OCI-M1 (cell line): Measurements from ENCODE around the gene MB.

Experiments used
- DNase-seq: peaks from one replicate; lab custom pipeline; 2025; lab: John Stamatoyannopoulos, UW

Gene MB

GRCh38 chr22:35593891-35594470 is 23.1 kb downstream of the MB start:
- DNase-seq, result no peak

DNA sequence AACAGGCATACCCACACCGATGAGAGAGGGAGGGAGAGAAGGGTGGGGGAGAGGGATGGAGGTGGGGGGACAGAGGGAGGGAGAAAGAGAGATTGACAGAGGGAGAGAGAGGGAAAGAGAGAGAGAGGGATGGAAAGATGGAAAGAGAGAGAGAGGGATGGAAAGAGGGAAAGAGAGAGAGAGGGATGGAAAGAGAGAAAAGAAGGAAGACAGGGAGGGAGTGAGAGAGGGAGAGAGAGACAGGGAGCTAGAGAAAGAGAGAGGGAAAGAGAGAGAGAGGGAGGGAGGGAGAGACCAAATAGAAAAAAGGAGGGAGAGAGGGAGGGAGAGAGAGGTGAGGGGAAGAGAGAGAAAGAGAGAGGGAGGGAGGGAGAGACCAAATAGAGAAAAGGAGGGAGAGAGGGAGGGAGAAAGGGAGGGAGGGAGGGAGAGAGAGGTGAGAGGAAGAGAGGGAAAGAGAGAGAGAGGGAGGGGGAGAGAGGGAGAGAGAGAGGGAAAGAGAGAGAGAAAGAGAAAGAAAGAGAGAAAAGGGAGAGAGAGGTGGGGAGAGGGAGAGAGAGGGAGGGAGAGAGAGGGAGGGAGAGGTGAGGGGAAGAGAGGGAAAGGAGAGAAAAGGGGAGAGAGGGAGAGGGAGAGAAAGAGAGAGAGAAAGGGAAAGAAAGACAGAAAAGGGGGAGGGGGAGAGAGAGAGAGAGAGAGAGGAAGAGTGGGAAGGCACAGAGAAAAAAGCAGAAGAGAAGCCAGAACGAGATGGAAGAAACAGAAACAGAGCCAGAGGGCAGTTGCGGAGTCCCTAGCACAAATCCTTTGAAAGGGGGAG is 23.8 kb downstream of the MB start:
- DNase-seq, result no peak

DNA sequence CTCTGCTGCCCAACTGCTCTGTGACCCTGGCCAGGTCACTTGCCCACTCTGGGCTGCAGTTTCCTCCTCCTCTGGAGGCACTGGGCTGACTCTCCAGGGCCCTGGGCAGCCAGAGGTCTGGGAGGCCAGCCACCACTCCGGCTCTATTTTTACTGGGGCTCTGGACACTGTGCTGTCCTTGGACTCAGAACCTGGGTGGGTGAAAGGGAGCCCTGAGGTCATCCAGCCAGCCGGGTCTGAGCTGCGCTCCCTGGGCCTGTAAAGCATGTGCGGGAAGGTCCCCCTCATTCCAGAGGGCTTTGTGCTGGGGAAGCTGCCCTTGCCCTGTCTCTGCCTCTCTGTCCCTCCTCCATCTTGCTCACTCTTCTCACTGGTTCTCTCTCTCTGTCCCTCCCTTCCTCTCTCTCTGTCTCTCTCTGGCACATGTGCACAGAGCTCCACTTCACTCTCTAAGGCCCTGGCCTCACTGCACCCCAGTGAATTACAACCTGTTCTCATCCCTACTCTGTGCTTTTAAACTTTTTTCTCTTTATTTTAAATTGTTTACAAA is 24.6 kb downstream of the MB start:
- no peak for DNase-seq

DNA sequence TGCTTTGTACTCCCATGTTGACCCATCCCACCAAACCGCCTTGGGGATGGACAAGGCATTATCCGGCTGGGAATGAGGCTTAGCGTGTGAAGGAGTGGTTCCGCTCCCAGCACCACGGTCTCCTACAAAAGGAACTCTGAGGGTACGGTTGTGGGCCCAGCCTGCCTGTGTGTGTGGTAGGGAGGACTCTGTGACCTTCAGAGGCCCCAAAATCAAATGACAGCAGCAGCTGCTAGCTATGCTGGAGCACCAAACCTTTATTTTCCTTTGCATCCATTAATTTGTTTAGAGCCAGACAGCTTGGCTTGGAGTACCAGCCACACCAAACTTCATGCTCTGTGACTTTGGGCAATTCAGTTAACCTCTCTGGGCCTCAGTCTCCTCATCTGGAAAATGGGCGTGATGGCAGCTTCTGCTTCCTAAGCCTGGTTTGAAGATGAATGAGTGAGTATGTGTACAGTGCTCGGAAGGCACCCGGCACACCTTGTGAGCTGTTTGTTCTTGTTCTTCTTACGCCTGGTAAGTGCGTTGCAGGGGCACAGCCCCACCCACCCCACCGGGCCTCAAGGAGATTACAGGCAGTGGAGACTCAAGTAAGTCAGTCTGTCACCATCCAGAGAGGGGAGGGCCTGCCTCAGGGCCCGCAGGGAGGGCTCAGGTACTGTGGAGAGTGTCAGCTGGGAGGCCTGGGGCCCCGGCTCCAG is 25.3 kb downstream of the MB start:
- DNase-seq, result no peak

GRCh38 chr22:35590634-35591295 is 26.4 kb downstream of the MB start:
- peak; percentile 7 for DNase-seq

- DNase-seq, result no peak
Observed at GRCh38 chr22:35589756-35590093, 27.4 kb downstream of the MB start.

DNA sequence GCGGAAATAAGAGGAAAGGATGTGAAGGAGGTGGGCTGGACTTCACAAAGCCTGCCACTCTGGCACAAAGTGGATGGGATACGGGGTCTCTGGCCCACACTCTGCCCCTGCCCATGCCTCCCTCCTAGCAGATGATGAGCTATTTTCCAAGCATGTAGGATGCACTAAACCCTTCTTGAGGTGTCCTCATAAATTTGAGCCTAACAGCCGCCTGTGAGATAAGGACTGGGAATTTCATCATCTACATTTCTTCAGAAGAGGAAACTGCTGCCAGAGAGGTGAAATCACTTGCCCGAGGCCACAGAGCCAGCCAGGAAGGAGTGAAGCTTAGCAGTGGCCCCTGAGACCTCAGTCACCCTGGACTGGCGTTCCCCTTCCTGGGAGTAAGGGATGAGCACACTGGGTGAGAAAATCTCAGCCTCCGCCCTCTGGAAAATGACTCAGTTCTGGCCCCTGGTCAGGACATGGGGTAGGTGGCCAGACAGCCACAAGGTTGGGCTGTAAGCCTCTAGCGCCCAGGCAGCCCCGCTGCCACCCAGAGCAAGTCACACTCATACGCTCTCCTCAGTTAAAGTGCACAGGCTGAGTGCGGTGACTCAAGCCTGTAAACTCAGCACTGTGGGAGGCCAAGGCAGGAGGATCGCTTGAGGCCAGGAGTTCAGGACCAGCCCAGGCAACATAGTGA is 27.9 kb downstream of the MB start:
- DNase-seq, result peak; percentile 80

DNA sequence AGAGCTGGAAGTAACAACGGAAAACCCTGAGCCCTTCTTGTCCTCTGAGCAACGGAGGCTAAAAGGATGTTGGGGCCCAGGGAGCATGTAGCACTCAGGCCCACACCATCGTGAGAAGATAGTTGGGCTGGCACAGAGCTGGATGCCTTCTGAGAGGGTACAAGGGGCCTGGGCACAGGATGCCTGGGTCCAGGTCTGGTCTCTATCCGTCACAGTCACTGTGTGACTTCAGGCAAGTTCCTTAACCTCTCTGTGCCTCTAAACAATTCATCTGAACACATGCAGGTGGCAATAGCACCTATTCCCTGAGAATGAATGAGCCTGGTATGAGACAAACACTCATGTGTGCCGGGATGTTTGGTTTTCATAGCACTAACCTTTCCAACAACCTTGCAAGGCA is 29.2 kb downstream of the MB start:
- no peak for DNase-seq

DNA sequence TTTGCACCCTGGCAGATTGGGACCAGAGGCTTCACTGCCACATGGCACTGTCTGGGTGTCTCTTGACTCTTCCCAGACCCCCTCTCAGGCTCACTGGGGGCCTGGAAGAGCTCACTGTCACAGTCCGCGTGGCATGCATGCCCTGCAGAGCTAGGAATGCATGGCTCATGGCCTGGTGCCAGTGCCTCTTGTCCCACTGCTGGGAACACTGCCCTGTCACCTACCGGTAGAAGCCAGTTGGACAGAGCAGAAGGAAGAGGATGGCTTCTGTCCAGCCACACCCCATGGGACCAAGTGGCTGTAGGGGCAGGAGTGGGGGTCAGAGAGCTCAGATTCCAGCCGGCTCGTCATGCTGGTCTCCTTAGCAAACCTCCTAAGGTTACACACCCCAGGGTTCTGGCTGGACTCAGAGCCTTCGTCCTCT is 29.7 kb downstream of the MB start:
- DNase-seq, result no peak

DNA sequence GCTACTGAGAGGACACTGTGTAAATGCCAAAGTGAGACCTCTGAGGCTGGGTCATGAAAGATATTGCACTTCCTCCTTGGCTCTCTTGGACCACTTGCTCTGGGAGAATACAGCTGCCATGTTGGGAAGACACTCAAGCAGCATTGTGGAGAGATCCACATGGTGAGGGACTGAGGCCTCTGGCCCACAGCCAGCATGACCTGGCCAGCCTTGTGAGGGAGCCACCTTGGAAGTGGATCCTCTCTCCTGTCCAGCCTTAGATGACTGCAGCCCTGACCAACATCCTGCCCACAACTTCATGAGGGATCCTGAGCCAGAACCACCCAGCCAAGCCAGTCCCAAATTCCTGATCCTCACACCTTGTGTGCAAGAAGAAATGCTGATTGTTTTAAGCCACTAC is 30.4 kb downstream of the MB start:
- no peak for DNase-seq

DNA sequence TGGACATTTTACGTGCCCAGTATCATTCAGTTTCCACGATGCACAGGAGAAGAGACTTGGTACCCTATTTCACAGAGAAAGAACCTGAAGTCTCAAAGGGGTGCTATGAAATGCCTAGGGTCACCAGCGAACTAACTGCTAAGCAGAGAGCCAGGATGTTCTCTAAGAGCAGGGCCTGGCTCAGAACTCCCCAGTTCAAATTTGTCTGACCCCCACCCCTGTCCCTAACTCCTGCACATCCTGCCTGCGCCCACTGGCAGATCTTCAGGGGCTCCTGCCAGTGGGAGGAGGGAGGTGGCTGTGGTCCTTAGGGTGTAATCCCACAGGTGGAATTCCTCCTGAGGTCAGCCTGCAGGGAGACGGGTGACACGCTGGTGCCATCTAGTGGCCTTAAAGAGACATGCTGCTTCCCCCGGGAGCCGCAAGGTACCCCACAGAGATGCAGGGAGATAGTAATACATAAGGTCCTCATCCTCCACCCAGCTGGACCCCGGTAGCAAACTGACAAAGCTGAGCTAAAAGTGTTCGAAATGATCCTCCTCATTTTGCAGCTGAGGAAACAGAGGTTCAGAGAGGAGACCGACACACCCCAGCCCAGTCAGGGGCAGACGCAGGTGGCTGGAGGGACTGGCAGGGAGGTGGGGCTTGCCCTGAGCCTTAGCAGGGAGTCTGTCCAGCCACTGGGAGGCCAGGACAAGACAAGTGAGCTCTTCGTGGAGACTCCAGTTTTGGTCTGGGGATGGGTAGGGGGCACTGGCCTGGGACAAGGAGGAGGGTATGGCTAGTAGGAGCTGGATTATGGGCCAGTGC is 34.1 kb downstream of the MB start:
- DNase-seq, result peak; percentile 70

GRCh38 chr22:35582218-35582860 is 34.8 kb downstream of the MB start:
- no peak for DNase-seq

- DNase-seq, result no peak
Observed at GRCh38 chr22:35581023-35581413, 36.1 kb downstream of the MB start.

GRCh38 chr22:35580351-35581022 is 36.6 kb downstream of the MB start:
- no peak for DNase-seq

GRCh38 chr22:35578836-35579575 is 38.1 kb downstream of the MB start:
- DNase-seq, result no peak

- no peak for DNase-seq
Observed at GRCh38 chr22:35577799-35578659, 39.1 kb downstream of the MB start.

DNA sequence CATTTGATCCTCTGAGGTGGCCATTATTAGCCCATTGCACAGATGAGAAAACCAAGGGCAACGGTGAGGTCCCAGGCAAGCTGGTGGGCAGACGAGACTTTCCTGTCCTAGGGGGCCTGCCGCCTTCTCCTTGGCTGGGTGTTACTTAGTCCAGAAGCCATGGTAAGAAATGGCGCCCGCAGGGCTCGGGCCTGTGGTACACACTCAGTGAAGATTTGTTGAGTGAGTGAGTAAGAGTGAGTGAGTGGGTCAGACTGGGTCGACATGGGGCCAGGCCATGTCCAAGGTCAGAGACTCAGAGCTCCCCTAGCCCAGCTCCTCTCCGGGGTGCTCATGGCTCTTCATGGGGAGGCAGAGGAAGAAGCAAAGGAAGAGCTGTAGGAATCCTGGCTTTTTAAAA is 40.5 kb downstream of the MB start:
- DNase-seq, result no peak

GRCh38 chr22:35575116-35575748 is 41.9 kb downstream of the MB start:
- DNase-seq, result no peak
